Gastroesophageal sphincter (tissue), 3 donors: ENCODE results near the gene MRPL30.

ENCODE experiments used
- POLR2A ChIP-seq, 2 donors: fragments of 450-650 bp; IDR thresholded peaks; one replicate each; pipeline ENCODE4 v1.6.1; 2017; ENCODE audit warnings: antibody characterized with exemption in 2 of 2, mild to moderate bottlenecking in 2 of 2, moderate library complexity in 1 of 2
- POLR2AphosphoS5 ChIP-seq: sonication (generic); formaldehyde crosslinking; IDR thresholded peaks from one replicate; pipeline ENCODE4 v1.6.1; 2017; ENCODE audit warnings: antibody characterized with exemption
- TF ChIP-seq, protein P1 (sequence below), 4 experiments: fragments of 200-600 bp in 2 of 4; fragments of 450-650 bp in 2 of 4; sonication (generic) in 1 of 4; IDR thresholded peaks; one replicate each; pipeline ENCODE4 v1.5.1; 2017 to 2019; ENCODE audit warnings: antibody characterized with exemption in 4 of 4, mild to moderate bottlenecking in 2 of 4, moderate library complexity in 2 of 4

- TF ChIP-seq, protein P1, sequence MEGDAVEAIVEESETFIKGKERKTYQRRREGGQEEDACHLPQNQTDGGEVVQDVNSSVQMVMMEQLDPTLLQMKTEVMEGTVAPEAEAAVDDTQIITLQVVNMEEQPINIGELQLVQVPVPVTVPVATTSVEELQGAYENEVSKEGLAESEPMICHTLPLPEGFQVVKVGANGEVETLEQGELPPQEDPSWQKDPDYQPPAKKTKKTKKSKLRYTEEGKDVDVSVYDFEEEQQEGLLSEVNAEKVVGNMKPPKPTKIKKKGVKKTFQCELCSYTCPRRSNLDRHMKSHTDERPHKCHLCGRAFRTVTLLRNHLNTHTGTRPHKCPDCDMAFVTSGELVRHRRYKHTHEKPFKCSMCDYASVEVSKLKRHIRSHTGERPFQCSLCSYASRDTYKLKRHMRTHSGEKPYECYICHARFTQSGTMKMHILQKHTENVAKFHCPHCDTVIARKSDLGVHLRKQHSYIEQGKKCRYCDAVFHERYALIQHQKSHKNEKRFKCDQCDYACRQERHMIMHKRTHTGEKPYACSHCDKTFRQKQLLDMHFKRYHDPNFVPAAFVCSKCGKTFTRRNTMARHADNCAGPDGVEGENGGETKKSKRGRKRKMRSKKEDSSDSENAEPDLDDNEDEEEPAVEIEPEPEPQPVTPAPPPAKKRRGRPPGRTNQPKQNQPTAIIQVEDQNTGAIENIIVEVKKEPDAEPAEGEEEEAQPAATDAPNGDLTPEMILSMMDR (IDR thresholded peaks at IDR 0.05) = no peak
- TF ChIP-seq POLR2AphosphoS5 (no peak), POLR2A (IDR thresholded peaks at IDR 0.05) (no peak)
Observed at GRCh38 chr2:99184811-99185210, 3.8 kb downstream of the MRPL30 start.
